GM15510 (cell line): ENCODE results near the gene GPR107.

Experiments used
- POLR2A ChIP-seq: IDR thresholded peaks from 3 replicates; pipeline ENCODE4 v1.6.1; 2011; ENCODE audit warnings: borderline replicate concordance; ENCODE audit not compliant: insufficient read length; ENCODE audit errors: extremely low read depth

Gene GPR107

GRCh38 chr9:130110596-130111021 lies 56.9 kb downstream of the GPR107 start:
- no peak for TF ChIP-seq POLR2A

- no peak for TF ChIP-seq POLR2A
These were observed 58.3 kb downstream of the GPR107 start for GRCh38 chr9:130111786-130112537.

GRCh38 chr9:130112538-130113151 lies 58.9 kb downstream of the GPR107 start:
- TF ChIP-seq POLR2A = no peak

- no peak for TF ChIP-seq POLR2A
These were observed 61.0 kb downstream of the GPR107 start for GRCh38 chr9:130114741-130115140.

- no peak for TF ChIP-seq POLR2A
These were observed 62.6 kb downstream of the GPR107 start for GRCh38 chr9:130116346-130116745.

- TF ChIP-seq POLR2A = no peak
These were observed 63.7 kb downstream of the GPR107 start for GRCh38 chr9:130117376-130117775.

- no peak for TF ChIP-seq POLR2A
These were observed 64.3 kb downstream of the GPR107 start for GRCh38 chr9:130117816-130118632.

- no peak for TF ChIP-seq POLR2A
These were observed 65.3 kb downstream of the GPR107 start for GRCh38 chr9:130118841-130119518.

GRCh38 chr9:130119519-130120298 lies 66.0 kb downstream of the GPR107 start:
- TF ChIP-seq POLR2A = no peak

GRCh38 chr9:130120299-130120587 lies 66.5 kb downstream of the GPR107 start:
- TF ChIP-seq POLR2A = no peak

GRCh38 chr9:130120832-130121231 lies 67.1 kb downstream of the GPR107 start:
- no peak for TF ChIP-seq POLR2A

- no peak for TF ChIP-seq POLR2A
These were observed 68.8 kb downstream of the GPR107 start for GRCh38 chr9:130122456-130122855.

- no peak for TF ChIP-seq POLR2A
These were observed 70.6 kb downstream of the GPR107 start for GRCh38 chr9:130124085-130124860.

- TF ChIP-seq POLR2A = no peak
These were observed 73.2 kb downstream of the GPR107 start for GRCh38 chr9:130126721-130127433.

GRCh38 chr9:130128251-130128650 lies 74.5 kb downstream of the GPR107 start:
- no peak for TF ChIP-seq POLR2A
